ENCODE results near the gene GRAMD1A. TPM values are rescaled to one million over a fixed set of nuclear protein-coding genes. Genes with fewer than 3 reads are reported as not detected.

The GRAMD1A gene
- total and polyA plus RNA-seq, 2 of the 8 experiments (the other 6 are each of a cell fraction or from before 2014, with no cell fraction given): 113 to 154 TPM

DNA sequence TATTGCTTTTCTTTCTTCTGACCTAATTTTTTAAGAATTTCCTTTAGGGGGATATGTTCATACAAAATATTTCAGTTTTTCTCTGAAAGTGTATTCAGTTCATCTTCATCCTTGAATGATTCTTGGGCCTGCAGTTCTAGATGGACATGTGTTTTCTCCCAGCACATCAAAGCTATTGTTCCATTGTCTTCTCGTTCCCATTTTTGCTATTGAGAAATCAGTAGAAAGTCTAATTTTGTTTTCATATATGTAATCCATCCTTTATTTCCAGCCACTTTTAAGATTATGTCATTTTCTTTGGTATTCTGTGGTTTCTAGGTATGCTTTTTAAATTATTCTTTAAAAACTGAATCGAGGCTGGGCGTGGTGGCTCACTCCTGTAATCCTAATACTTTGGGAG, 15.8 kb upstream of the GRAMD1A start:
- no peak overlapping the region for H2BK20ac ChIP-seq (ENCODE audit: low read length)
- no peak overlapping the region for H4K8ac ChIP-seq (ENCODE audit: extremely low read depth, insufficient read depth, low read length)
- H3K79me1 ChIP-seq (ENCODE audit: low read depth, low read length): no peaks in the 10 kb centered on the region
- no peak for TF ChIP-seq YY1 (IDR thresholded peaks at IDR 0.05; ENCODE audit: low read depth, low read length)
- no peak for TF ChIP-seq POU5F1 (IDR thresholded peaks at IDR 0.05; ENCODE audit: low read depth, low read length)
- no peak for TF ChIP-seq GABPA (IDR thresholded peaks at IDR 0.05; ENCODE audit: borderline replicate concordance, insufficient read depth, low read length)
- no peak overlapping the region for H3K23ac ChIP-seq (ENCODE audit: insufficient read length)
- no peak overlapping the region for H3K27ac ChIP-seq (ENCODE audit: low read depth, low read length)
- no peaks in the 10 kb centered on the region for H3K27me3 ChIP-seq (replicated peaks in 1 of 4; ENCODE audit: control insufficient read depth in 3 of 4, extremely low read depth in 1 of 4, insufficient read depth in 3 of 4, low read length in 3 of 4)
- H3K23me2 ChIP-seq (ENCODE audit: low read depth, low read length): no peaks in the 10 kb centered on the region
- H3K4me3 ChIP-seq (ENCODE audit: extremely low read depth in 1 of 4, insufficient read depth in 2 of 4, low read depth in 3 of 4, low read length in 4 of 4): no peak overlapping the region
- H3K9me3 ChIP-seq (ENCODE audit: insufficient read depth in 2 of 2, low read depth in 1 of 2, low read length in 1 of 2): no peaks in the 10 kb centered on the region
- no peak overlapping the region for H3K56ac ChIP-seq (replicated peaks; ENCODE audit: insufficient read length, low read depth, low read length)
- no peak for DNase-seq (ENCODE audit: low read depth in 1 of 2, low spot score in 2 of 2)
- H3K4me1 ChIP-seq (replicated peaks in 1 of 4; ENCODE audit: control insufficient read depth in 3 of 4, insufficient read depth in 4 of 4, low read length in 3 of 4): peaks cover 2 to 7% (median 4%) of the 10 kb centered on the region in 4 experiments; a peak in 5 of 7 replicates
- H2BK120ac ChIP-seq (replicated peaks; ENCODE audit: low read depth, low read length): no peak overlapping the region
- H3K4ac ChIP-seq (replicated peaks; ENCODE audit: insufficient read length, low read depth, low read length): no peak overlapping the region
- ChIA-PET CTCF (ENCODE audit: partially characterized antibody) (no interaction called here), POLR2A (ENCODE audit: partially characterized antibody) (interaction anchor here (0.7 to 1.2 kb wide), 4 partner anchors 15 to 28 kb away, joined by 3 to 4 read pairs (median 4); partner anchors contain the start of gene GRAMD1A)
- H2BK5ac ChIP-seq (ENCODE audit: low read depth, low read length): no peak overlapping the region
- H4K5ac ChIP-seq (ENCODE audit: insufficient read length, low read depth, low read length): no peak overlapping the region
- no peak overlapping the region for H3K18ac ChIP-seq (ENCODE audit: extremely low read depth, low read length)
- H3K36me3 ChIP-seq (ENCODE audit: control insufficient read depth in 2 of 4, insufficient read depth in 4 of 4, low read length in 3 of 4): no peaks in the 10 kb centered on the region
- no peak overlapping the region for H4K91ac ChIP-seq (replicated peaks; ENCODE audit: insufficient read length, low read length)
- H3K14ac ChIP-seq (ENCODE audit: insufficient read length): no peak overlapping the region
- no peak overlapping the region for H3K9ac ChIP-seq (replicated peaks in 1 of 4; ENCODE audit: extremely low read depth in 1 of 4, low read depth in 3 of 4, low read length in 3 of 4)
- FAIRE-seq: no peak
- no peaks in the 10 kb centered on the region for H3K79me2 ChIP-seq (ENCODE audit: control insufficient read depth in 1 of 2, insufficient read depth in 2 of 2, low read length in 2 of 2)
- no peak overlapping the region for H2BK12ac ChIP-seq (ENCODE audit: low read depth, low read length)
- no peaks in the 10 kb centered on the region for H4K20me1 ChIP-seq (replicated peaks in 1 of 2; ENCODE audit: control insufficient read depth in 1 of 2, insufficient read depth in 2 of 2, low read length in 2 of 2)
- H2AFZ ChIP-seq (ENCODE audit: low read length): no peak overlapping the region
- 95% methylated on average over 3 of the region's 3 CpGs; no CpG with 5 or more reads in 1 of the 2 experiments for whole genome bisulfite sequencing, 2 experiments (ENCODE audit: extremely low coverage in 1 of 2, insufficient coverage in 1 of 2, insufficient read length in 1 of 2, insufficient replicate concordance in 2 of 2, low coverage in 1 of 2, low lambda C conversion rate in 2 of 2, missing lambda C conversion rate in 1 of 2)
- H2AK5ac ChIP-seq (ENCODE audit: low read depth, low read length): no peak overlapping the region
- no peak overlapping the region for H3K4me2 ChIP-seq (ENCODE audit: insufficient read depth in 1 of 2, low read depth in 2 of 2, low read length in 2 of 2)
- H2BK15ac ChIP-seq (ENCODE audit: low read length): no peak overlapping the region

Measured in H1 (cell line).